Measurements from ENCODE around the gene HNRNPC. TPM values are rescaled to one million over a fixed set of nuclear protein-coding genes. Genes with fewer than 3 reads are reported as not detected.

Gene HNRNPC
- total and polyA plus RNA-seq, 10 of the 15 experiments (the other 5 are each of a cell fraction or from before 2014, with no cell fraction given), result 679 to 1,492 (median 1,262) TPM

GRCh38 chr14:21191261-21191808 lies 77.9 kb downstream of the HNRNPC start (continued):
- TF ChIP-seq CBFB (IDR thresholded peaks at IDR 0.05; ENCODE audit: low read depth) (no peak), TARDBP (IDR thresholded peaks at IDR 0.05; ENCODE audit: borderline replicate concordance) (no peak), ASH2L (IDR thresholded peaks at IDR 0.05; ENCODE audit: borderline replicate concordance, low read depth) (no peak)

GRCh38 chr14:21185491-21185890 lies 83.8 kb downstream of the HNRNPC start:
- Histone ChIP-seq H3K27ac (ENCODE audit: control insufficient read depth, insufficient read depth) (no peak overlapping the region), H3K79me2 (ENCODE audit: control insufficient read depth, insufficient read depth, low read length) (no peaks in the 10 kb centered on the region), H3K9ac (ENCODE audit: control insufficient read depth, insufficient read depth, low read length) (no peak overlapping the region), H3K9me3 (replicated peaks; ENCODE audit: control insufficient read depth, insufficient read depth, low read length) (no peaks in the 10 kb centered on the region), H3K4me2 (ENCODE audit: control insufficient read depth, insufficient read depth) (no peak overlapping the region), H4K20me1 (ENCODE audit: control insufficient read depth, insufficient read depth) (no peaks in the 10 kb centered on the region), H2AFZ (ENCODE audit: control insufficient read depth, low read depth, low read length) (no peak overlapping the region), H3K36me3 (ENCODE audit: control insufficient read depth in 2 of 2, insufficient read depth in 2 of 2, low read length in 1 of 2) (no peaks in the 10 kb centered on the region), H3K27me3 (replicated peaks in 1 of 2; ENCODE audit: control insufficient read depth in 2 of 2, insufficient read depth in 2 of 2, low read length in 1 of 2) (no peaks in the 10 kb centered on the region), H3K4me3 (no peak overlapping the region), H3K4me1 (ENCODE audit: control insufficient read depth, insufficient read depth, low read length) (no peaks in the 10 kb centered on the region)
- TF ChIP-seq SMARCA5 (IDR thresholded peaks at IDR 0.05), result no peak
- TF ChIP-seq YY1 (IDR thresholded peaks at IDR 0.05; ENCODE audit: low read depth, low read length), result no peak
- no peak for TF ChIP-seq ESRRA (IDR thresholded peaks at IDR 0.05; ENCODE audit: low read length)
- no peak for TF ChIP-seq NR2C2 (IDR thresholded peaks at IDR 0.05; ENCODE audit: borderline replicate concordance, control insufficient read depth, insufficient read length, low read depth)
- no peak for TF ChIP-seq BHLHE40 (IDR thresholded peaks at IDR 0.05; ENCODE audit: borderline replicate concordance in 1 of 2, low read depth in 2 of 2, low read length in 1 of 2)
- TF ChIP-seq TCF3 (IDR thresholded peaks at IDR 0.05; ENCODE audit: borderline replicate concordance, insufficient read depth, low read depth, low read length), result no peak
- no peak for TF ChIP-seq SP1 (IDR thresholded peaks at IDR 0.05; ENCODE audit: low read depth, low read length)
- no peak for TF ChIP-seq PAX8 (IDR thresholded peaks at IDR 0.05)
- no peak for TF ChIP-seq PAX5 (IDR thresholded peaks at IDR 0.05; ENCODE audit: borderline replicate concordance, low read depth, low read length)
- no peak for TF ChIP-seq TARDBP (IDR thresholded peaks at IDR 0.05; ENCODE audit: borderline replicate concordance)
- TF ChIP-seq RAD51 (IDR thresholded peaks at IDR 0.05), result no peak
- TF ChIP-seq EP300 (IDR thresholded peaks at IDR 0.05; ENCODE audit: borderline replicate concordance in 1 of 2, control insufficient read depth in 1 of 2, low read depth in 2 of 2, low read length in 2 of 2), result no peak
- TF ChIP-seq SREBF1 (IDR thresholded peaks at IDR 0.05; ENCODE audit: low read length), result no peak
- TF ChIP-seq HDAC2 (IDR thresholded peaks at IDR 0.05), result no peak
- no peak for TF ChIP-seq CTCF (IDR thresholded peaks at IDR 0.05 in 2 of 3, conservative IDR thresholded peaks at IDR 0.05 in 1 of 3; ENCODE audit: control insufficient read depth in 2 of 3, extremely low read depth in 1 of 3, insufficient read depth in 1 of 3, low read depth in 3 of 3, low read length in 3 of 3)
- no peak for TF ChIP-seq SPI1 (IDR thresholded peaks at IDR 0.05; ENCODE audit: borderline replicate concordance, insufficient read depth, low read depth, low read length)
- ChIA-PET POLR2A (interaction anchor here (0.7 kb wide), 2 partner anchors 9 to 197 kb away, joined by 3 to 5 read pairs; no protein-coding TSS in a partner anchor), SMC1A (ENCODE audit: uncharacterized antibody, unreplicated experiment) (no interaction called here), RAD21 (ENCODE audit: unreplicated experiment) (no interaction called here), CTCF (no interaction called here)
- ATAC-seq, result no peak
- in situ Hi-C loops (cut with MboI) (no loop called here), intact Hi-C loops (cut with micrococcal nuclease; ENCODE audit: unreplicated experiment) (no loop called here)
- WGBS (ENCODE audit: insufficient coverage, insufficient replicate concordance, low lambda C conversion rate, missing lambda C conversion rate), result 24% methylated on average over 5 of the region's 5 CpGs
- DNase-seq (ENCODE audit: low read depth, low spot score), result no peak
- no peak for FAIRE-seq
- no TSS peak for BruUV-seq (replicated peaks)

Data from GM12878 (cell line).